Hippocampal formation (tissue), 2 donors: ENCODE measurements around the gene CCL5.
"Not testable (repeated sequence)": the region's sequence is repeated elsewhere in the genome, so short reads cannot be mapped to it uniquely, and the experiment has no call there.

Experiments used
- DNase-seq, 2 donors: peaks; one replicate each; lab custom pipeline; 2025; lab: John Stamatoyannopoulos, UW

CCL5 gene

GRCh38 chr17:35898283-35899070 is 18.3 kb upstream of the CCL5 start:
- DNase-seq = no peak

- DNase-seq = not testable (repeated sequence)
Observed at GRCh38 chr17:35897772-35898171, 17.6 kb upstream of the CCL5 start.

GRCh38 chr17:35895636-35896587 is 15.8 kb upstream of the CCL5 start:
- no peak for DNase-seq

- no peak for DNase-seq
Observed at GRCh38 chr17:35894206-35894605, 14.0 kb upstream of the CCL5 start.

- DNase-seq = no peak
Observed at GRCh38 chr17:35893751-35894150, 13.6 kb upstream of the CCL5 start.

- DNase-seq = no peak
Observed at GRCh38 chr17:35892091-35893035, 12.2 kb upstream of the CCL5 start.

GRCh38 chr17:35891269-35891668 is 11.1 kb upstream of the CCL5 start:
- no peak for DNase-seq

- DNase-seq = no peak
Observed at GRCh38 chr17:35890774-35891155, 10.6 kb upstream of the CCL5 start.

- DNase-seq = no peak
Observed at GRCh38 chr17:35889818-35890773, 9.9 kb upstream of the CCL5 start.

GRCh38 chr17:35889241-35889640 is 9.1 kb upstream of the CCL5 start:
- no peak for DNase-seq

- no peak for DNase-seq
Observed at GRCh38 chr17:35878361-35878760, 1.8 kb downstream of the CCL5 start.

- no peak for DNase-seq
Observed at GRCh38 chr17:35877345-35878029, 2.7 kb downstream of the CCL5 start.

GRCh38 chr17:35876534-35876933 is 3.6 kb downstream of the CCL5 start:
- DNase-seq = no peak

GRCh38 chr17:35875800-35876139 is 4.4 kb downstream of the CCL5 start:
- DNase-seq = no peak

GRCh38 chr17:35875072-35875799 is 4.9 kb downstream of the CCL5 start:
- no peak for DNase-seq

- no peak for DNase-seq
Observed at GRCh38 chr17:35872196-35872980, 7.8 kb downstream of the CCL5 start.

GRCh38 chr17:35870906-35871819 is 9.0 kb downstream of the CCL5 start:
- no peak for DNase-seq

- DNase-seq = no peak
Observed at GRCh38 chr17:35868737-35869136, 11.4 kb downstream of the CCL5 start, which contains the start of gene HEATR9. Gene HEATR9, minus strand, starts transcription at chr17:35868891. Its CDS starts 149 bp downstream, at chr17:35868742.
